Erythroblast (primary cell): ENCODE measurements around the gene SH3GLB2.

ENCODE experiments used
- GATA1 ChIP-seq: IDR thresholded peaks from 2 replicates; pipeline ENCODE4 v1.6.1; 2011; ENCODE audit warnings: low read depth, mild to moderate bottlenecking, control low read depth, low read length, moderate library complexity
- POLR2A ChIP-seq: IDR thresholded peaks from 2 replicates; pipeline ENCODE4 v1.6.1; 2011; ENCODE audit warnings: mild to moderate bottlenecking, low read length

DNA sequence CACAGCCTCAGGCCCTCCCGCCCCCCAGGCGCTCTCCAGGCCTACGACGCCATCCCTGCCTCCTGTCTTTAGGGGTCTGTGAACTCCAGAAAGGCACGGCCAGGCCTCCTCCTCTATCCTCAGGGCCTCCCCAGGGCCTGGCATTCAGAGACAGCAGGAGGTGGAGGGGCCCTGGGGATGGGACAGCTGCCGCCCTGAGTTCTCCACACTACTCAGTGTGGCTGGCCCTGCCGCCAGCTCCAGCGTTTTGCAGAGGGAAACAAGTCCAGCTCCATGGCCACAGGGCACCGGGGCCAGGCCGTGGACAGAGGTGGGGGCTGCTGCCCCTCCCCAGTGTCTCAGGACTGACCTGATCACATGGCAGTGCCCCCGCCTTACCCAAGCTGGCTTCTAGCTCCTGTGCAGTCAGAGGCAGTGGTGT is 16.4 kb downstream of the SH3GLB2 start:
- TF ChIP-seq POLR2A (no peak), GATA1 (no peak)
